ENCODE results near the gene KLHDC7B.
A peak's percentile ranks its signal among the peaks of the same experiment; 100 is the strongest.

Gene KLHDC7B

DNA sequence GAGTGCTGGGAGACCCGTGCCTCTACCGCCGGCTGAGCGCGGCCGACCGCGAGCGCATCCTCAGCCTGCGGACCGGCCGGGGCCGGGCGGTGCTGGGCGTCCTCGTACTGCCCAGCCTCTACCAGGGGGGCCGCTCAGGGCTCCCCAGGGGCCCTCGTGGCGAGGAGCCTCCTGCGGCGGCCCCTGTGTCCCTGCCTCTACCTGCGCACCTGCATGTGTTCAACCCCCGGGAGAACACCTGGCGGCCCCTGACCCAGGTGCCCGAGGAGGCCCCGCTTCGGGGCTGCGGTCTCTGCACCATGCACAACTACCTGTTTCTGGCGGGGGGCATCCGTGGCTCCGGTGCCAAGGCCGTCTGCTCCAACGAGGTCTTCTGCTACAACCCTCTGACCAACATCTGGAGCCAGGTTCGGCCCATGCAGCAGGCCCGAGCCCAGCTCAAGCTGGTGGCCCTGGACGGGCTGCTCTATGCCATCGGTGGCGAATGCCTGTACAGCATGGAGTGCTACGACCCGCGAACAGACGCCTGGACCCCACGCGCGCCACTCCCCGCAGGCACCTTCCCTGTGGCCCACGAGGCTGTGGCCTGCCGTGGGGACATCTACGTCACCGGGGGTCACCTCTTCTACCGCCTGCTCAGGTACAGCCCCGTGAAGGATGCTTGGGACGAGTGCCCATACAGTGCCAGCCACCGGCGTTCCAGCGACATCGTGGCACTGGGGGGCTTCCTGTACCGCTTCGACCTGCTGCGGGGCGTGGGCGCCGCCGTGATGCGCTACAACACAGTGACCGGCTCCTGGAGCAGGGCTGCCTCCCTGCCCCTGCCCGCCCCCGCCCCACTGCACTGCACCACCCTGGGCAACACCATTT is 3.5 kb downstream of the KLHDC7B start:
- DNase-seq = no peak

DNA sequence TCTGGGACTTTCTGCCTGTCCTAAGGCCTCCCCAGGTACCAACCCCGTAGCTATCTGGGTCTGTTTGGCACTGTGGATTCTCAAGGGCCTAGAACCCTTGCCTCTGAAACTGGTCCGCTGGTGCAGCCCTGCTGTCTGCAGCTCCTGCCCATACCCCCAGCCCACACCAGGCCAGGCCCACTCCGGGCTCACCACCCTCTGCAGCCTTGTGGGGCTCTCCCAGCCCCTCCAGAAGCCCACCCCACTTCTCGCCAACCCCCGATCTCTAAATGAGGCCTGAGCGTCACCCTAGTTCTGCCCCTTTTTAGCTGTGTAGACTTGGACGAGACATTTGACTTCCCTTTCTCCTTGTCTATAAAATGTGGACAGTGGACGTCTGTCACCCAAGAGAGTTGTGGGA is 4.7 kb downstream of the KLHDC7B start:
- no peak for DNase-seq

DNA sequence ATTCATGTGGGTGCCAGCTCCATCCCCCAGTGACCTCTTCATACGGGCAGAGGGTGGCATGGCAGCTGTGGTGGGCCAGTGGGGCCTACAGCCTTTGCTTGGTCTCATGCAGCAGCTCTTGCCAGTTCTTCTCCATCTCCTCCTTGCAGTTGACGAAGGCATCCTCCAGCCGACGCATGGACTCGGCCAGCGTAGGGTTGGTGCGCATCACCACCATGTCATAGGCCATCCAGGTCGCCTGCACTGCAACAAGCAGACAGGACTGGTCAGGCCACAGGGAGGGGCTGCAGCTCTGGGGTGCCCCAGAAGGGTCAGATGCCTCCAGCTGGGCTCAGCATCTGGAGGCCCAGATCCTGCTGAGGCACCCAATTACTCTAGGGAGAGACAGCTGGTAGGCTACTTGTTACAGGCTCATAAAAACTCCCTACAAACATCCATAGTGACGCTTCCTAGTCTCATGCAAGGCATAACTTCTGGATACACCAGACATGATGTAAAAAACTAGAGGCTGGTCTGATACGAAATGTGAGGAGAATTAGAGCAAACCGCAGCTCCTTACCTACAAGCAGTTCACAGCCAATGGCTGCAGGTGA is 5.6 kb downstream of the KLHDC7B start:
- no peak for DNase-seq

DNA sequence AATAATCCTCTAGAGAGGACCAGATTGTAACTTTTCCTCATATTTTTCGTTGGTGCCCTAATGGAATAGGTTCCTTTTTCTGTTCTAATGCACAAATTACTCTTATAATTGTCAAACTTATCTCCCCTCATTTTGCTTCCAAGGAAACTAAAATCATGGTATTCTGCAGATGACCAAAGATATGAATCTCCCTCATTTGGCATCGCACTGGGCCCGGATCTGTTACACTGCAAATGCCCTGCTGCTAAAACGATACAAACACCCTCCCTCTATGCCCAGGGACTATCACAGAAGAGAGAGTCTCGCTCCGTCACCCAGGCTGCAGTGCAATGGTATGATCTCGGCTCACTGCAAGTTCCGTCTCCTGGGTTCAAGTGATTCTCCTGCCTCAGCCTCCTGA is 7.6 kb downstream of the KLHDC7B start:
- DNase-seq = no peak

DNA sequence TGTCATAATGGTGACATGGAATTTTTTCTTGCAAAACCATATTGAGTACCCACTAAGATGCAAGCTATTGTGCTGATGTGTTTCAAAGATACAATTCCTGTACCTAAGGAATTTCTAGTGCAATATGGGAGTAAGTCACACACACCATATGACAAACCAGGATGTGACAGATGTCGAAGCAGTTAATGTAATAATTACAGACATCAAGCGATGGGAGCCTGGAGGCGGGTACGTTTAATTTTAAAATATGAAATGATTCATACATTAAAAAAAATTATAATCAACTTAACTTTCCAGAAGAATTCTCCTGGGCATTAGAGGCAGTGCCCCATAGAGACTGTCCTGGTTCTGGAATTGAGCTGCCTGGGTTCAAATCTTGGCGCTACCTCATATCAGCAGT is 11.0 kb downstream of the KLHDC7B start:
- DNase-seq = no peak

DNA sequence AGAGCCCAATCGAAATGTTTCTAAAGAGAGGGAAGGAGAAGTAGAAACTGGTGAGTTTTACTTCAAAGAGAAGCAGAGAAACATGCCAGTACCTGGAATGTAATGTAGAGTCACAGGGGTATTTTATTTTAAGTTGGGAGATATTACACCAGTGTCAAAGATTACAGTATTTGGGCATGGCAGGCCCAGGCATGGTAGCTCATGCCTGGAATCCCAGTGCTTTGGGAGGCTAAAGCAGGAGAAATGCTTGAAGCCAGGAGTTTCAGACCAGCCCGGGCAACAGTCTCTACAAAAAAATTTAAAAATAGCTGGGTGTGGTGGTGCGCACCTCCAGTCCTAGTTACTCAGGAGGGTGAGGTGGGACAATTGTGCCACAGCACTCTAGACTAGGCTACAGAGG is 14.3 kb downstream of the KLHDC7B start:
- no peak for DNase-seq

DNA sequence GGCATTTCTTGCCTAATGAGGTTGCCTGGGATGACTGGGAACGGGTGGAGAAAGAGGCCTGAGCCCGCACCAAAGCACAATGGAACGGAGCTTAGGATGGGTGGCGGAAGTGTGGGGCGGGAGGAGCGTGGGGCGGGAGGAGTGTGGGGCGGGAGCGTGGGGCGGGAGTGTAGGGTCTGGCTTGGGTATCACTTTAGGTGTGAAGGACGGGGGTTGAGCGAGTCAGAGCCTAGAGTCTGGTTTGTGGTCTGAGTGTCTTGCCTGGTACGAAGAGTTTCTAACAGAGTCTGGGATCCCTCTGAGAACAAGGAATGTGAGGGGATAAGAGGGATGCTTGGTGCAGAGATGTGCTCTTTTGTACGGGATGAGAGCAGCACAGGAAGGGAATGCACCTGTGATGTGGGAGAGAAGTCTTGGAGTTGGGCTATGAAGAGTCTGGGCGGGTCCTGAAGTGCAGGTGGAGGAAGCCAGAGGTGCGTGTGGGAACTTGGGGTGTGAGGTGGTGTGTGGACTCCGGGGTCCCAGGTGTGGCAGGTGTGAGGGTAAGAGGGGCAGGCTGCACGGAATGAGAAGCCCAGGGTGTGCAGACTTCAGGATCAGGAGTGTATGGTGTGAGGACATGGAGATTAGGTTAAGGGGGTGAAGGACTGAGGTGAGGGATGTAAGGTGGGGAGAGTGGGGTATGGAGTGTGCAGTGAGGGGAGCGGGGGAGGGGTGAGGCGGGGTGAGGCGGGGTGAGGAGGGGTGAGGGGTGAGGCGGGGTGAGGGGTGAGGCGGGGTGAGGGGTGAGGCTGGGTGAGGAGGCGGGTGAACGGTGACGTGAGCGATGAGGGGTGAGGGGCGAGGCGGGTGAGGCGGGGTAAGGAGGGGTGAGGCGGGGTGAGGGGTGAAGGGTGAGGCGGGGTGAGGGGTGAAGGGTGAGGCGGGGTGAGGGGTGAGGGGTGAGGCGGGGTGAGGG is 16.0 kb downstream of the KLHDC7B start:
- DNase-seq = no peak

DNA sequence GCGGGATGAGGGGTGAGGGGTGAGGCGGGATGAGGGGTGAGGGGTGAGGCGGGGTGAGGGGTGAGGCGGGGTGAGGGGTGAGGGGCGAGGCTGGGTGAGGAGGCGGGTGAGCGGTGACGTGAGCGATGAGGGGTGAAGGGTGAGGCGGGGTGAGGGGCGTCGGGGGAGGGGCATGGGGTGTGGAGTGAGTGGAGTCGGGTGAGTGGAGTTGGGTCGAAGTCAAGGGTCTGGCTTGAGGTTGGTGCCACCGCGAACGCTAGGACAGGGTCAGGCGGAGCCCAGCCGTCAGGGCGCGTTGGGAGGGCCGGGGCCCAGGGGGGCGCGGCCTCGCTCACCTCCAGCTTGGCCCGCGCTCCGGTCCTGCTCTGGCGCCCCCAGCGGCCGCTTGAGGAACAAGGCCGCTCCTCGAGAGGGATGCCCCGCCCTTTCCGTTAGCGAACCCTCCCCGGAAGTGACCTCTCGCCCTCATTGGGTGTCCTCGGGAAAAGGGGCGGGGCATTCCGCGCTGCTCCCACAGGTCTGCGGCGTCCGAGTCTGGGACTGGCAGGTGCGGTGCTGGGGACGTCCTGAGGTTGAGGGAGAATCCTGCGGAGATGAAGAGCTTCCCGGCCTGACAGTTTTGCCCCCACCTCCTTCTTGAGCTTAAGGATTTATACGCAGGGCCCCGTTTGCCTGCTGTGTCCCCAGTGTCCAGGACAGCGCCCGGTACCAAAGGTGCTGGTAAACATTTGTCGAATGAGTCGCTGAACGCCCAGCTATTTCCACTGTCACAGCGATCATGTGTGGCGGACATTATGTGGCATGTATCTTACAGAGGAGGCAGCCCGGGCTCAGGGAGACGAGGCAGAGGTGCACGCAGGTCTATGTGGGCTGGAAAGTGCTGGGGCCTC is 17.1 kb downstream of the KLHDC7B start, which contains the start of gene SYCE3:
TSS of gene SYCE3 (minus strand) at position 397 of the 890 bp plus-strand sequence. CDS start 6,514 bp downstream, outside the sequence.
- DNase-seq = peak; percentile 88 to 96

DNA sequence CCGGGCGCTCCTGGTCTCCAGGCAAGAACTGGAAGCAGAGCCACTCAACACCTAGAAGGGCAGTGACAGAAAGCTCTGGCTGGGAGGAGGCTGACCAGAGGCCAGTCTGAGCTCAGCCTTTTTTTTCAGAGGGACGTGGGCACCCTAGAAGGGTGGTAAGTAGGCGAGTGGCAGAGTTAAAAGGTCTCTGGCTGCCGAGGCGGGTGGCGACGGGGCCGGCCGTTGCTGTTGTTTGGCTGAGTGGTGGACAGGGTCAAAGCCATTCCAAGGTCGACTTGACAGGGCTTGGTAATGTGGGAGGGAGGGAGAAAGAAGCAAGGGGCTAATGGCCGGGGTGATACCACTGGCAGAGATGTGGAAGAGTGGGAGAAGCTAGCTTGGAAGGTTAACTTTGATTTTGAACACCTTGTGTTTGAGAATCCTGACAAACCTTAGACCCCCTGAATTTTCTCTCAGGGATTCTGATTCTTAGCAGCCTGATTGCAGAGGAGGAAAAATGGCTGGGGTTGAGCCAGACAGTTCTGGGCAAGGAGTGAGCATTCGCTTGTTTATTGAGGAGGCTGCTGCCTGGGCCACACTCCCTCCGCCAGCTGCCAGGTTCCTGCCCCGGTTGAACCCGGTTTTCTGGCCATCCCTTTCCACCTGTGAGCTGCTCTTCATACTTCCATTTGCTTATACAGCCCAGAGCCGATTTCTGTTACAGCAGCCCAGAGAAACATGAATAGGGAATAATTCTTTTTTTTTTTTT is 17.9 kb downstream of the KLHDC7B start:
- DNase-seq = no peak

DNA sequence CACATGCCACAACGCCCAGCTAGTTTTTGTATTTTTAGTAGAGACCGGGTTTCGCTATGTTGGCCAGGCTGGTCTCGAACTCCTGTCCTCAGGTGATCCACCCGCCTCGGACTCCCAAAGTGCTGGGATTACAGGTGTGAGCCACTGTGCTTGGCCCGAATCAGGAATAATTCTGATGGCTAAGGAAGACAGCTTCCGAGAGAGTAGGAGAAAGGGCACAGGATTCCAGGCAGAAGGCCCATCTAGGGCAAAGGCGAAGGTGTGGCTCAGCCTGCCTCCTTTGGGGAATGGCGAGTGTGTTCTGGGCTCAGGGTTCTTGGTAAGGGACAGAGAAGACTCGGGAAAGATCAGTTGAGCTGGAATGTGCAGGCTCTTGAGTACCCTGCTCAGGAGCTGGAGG is 18.6 kb downstream of the KLHDC7B start:
- DNase-seq = no peak

DNA sequence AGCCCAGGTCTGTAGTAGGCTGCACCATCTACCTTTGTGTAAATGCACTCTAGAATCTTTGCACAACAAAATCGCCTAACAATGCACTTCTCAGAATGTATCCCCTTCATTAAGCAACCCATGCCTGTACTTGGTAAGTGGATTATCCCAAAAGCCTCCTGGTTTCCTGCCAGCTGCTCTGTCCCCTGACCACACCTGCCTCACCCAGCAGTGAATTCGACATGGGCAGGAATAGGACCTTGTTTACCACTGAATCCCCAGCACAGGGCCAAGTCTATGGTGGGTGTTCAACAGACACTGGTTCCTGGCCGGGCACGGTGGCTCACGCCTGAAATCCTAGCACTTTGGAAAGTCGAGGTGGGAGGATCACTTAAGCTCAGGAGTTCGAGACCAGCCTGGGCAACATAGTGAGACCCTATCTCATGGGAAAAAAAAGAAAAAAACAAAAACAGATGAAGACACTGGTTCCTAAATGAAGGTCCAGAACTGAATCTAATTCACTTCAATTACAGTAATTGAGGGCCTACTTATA is 22.1 kb downstream of the KLHDC7B start:
- no peak for DNase-seq

DNA sequence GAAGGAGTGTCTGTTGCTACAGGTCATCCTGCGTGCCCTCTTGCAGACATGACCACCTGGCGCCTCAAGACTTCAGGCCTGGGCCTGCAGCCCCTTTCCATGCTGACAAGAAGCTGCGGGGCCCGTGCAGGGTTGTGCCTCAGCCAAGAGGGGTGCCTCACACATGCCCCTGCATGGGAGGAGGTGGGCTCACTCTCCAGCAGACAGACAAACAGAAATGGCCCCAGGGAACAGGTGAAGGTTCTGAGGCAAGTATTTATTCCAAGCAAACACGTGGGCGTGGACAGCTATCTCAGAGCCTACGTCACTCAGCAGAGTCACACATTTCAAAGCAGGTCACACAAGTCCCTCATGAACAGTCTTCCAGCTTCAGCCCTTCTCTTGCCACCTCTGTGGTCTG is 22.9 kb downstream of the KLHDC7B start:
- DNase-seq = no peak

DNA sequence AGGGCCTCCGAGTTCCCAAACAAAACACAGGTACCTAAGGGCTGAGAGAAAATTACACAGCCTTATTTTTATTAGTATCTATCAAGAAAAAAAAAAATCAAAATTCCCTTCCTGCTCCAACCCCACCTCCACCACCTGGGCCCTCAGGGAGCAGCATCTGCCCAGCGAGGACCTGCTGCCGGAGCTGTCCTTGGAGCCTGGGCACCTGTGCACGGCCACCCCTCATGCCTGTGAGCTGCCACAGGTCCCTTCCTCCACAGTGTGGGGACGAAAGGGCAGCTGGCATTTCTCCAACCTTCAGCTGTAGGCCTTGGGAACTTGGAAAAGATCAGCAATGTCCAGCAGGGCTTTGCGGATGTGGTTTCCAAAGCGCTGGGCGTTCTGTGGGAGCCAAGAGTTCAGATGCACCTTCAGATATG is 23.4 kb downstream of the KLHDC7B start:
- no peak for DNase-seq

DNA sequence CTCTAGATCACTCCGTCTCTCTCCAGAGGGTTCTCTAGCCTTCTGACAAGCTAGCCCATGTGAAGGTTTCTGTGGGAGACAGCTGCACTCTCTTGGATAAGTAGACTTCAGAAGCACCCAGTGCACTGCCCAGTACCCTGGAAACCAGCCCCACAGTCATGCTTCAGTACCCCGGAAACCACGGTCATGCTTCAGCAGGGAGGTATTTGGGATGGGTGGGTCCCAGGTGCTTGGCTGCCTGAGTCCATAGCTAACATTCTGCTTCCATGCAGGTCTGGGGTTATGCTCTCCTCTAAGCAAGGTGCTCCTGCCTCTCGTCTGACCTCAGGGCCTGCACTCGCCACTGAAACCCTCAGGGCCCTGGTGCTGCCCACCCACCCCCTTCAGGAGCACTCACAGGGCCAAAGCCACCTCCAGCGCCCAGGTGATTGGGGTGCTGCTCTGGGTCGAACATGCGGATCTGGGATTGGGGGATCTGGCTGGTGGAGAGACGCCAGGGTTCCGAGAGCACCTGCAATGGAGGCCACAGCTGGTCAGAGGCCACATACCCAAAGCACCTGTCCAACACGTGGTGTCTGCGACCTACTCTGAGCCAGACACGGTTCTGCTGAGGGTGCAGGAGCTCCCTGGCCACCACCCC is 24.3 kb downstream of the KLHDC7B start:
- DNase-seq = no peak

DNA sequence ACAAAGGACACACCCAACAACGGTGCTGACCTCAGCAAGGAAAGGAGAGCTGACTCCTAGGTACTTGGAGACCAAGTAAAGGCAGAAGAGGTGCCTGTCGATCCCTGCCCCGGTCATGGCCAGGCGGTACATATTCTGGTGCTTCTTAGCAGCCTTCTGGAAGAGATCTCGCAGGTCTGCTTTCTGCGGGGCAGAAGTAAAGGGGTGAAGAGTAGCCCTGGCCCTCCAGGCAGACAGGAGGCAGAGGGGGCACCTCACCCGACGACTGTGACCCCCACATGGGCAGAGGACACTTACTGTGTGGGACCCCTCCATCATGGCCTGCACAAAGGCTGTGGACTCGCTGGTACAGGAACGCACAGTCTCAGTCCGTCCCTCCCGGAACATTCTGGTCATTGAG is 25.2 kb downstream of the KLHDC7B start:
- DNase-seq = no peak

DNA sequence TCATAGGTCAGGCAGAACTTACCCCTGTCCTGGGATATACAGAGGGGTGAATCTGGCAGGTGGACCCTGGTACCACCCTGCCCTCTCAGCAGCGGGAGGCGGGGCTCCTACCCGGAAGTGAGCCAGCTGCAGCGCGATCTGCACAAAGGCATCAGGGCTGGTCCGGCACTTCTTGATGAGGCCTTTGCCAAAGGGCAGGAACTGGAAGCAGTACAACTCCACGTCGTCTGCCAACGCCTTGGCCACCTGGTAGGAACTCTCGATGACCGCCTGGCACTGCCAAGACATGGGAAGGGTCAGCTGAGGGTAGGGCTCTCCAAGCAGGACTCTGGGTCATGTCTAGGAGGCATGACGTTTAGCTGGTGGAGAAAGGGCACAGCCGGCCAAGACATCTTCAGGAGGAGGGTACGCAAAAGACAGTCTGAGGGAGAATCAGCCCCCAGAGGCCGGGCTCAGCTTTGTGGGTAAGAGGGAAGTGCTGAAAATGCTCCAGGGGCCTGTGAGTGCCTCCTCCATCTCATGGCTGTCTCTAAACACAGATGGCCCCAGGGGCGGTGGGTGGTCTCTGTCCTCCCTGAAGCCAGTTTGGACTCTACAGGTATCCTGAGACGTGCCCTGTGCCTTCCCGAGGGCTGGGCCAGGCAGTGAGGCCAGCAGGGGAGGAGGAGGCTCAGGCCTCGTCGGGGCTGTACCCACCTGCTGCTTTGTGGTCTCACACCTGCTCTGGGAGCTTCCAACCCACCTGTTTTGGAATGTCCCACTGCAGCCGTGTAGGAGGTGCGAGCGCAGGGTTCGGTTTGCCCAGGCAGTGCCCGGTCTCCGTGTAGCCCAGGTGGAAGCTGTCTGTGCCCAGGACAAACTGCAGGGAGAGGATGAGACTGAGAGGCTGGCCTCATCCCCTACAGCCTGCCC is 25.8 kb downstream of the KLHDC7B start:
- no peak for DNase-seq

DNA sequence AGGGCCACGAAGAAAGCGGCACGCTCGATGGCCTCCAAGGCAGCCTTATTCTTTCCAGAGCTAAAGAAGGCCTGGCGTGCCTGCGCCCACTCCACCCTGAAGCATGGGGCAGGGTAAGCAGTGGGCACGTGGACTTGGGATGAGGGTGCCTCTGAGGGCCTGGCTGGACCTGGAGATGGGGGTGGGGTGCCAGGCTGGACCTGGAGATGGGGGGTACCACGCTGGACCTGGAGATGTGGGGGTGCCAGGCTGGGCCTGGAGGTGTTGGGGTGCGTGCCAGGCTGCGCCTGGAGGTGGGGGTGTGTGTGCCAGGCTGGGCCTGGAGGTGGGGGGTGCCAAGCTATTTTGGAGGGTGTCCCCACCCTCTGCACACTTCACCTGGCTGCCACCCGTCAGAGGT is 27.3 kb downstream of the KLHDC7B start:
- no peak for DNase-seq

DNA sequence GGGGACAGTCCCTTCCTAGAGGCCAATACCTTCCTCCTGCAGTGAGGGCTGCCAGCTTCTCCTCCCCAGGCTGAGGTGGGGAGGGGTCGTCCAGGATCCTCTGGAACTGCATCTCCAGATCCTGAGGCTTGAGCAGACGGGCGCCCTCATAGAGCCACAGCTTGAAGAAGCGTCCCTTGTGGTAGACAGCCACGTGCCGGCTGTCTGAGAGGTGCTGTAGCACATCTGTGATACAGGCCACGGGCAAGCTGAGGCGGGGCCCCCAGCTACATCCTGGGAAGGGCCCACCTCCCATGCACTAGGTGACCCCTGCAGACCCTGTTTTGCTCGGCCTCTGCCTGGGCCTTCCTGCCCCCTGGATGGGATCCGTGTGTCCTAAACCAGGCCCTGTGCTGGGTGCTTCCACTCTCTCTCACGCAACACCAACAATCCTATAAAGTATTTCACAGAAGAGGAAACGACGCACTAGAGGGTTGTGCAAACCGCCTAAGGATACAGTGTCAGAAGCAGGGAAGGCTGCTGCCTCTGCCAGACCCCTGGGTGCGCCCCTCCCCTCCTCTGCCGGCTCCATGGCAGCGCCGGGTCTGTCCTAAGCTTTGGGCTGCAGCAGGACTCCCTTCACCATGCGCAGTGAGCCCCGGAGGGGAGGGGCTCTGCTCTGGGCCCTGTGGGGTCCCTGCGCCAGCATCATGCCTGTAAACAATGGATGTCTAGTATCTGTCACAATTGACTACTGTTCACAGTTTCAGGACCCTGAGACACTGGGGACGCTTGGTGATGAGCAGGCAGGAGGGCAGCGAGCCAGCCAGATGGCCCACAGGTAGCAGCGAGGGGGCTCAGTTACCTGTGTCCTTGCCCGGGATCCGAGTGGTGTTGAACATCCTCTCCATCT is 28.0 kb downstream of the KLHDC7B start:
- DNase-seq = no peak

DNA sequence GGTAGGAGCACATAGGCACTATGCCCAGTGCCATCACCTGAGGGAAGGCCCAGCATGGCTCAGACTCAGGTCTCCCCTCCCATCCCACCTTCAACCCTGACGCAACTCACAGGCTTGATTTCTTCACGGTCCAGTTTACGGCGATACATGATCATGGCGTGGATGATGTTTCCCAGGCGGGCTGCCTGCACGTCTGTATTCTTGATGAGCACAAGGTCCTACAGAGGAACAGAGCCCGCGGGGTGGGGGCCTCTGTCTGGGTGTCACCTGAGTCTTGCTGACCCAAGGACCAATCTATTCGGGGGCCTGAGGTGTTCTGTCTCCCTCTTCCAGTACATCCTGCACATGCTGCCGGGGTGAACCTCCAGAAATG is 28.7 kb downstream of the KLHDC7B start:
- DNase-seq = no peak

Data from NCI-H446 (cell line).